Neural cell (in vitro differentiated cells): ENCODE data around the gene IQGAP1.

Experiments
- CTCF ChIP-seq: fragments of 450-650 bp; IDR thresholded peaks from 2 replicates; pipeline ENCODE4 v1.5.1; 2014; ENCODE audit warnings: antibody characterized with exemption, mild to moderate bottlenecking, moderate library complexity; ENCODE audit not compliant: poor library complexity, severe bottlenecking
- EP300 ChIP-seq: fragments of 450-650 bp; conservative IDR thresholded peaks from 2 replicates; pipeline ENCODE4 v1.6.1; 2014; ENCODE audit warnings: antibody characterized with exemption, mild to moderate bottlenecking, moderate library complexity; ENCODE audit not compliant: poor library complexity, severe bottlenecking
- EZH2 ChIP-seq: fragments of 200-600, 300-800 bp; shearing (Covaris generic), sonication (generic); IDR thresholded peaks from 2 replicates; pipeline ENCODE4 v1.6.1; 2014; ENCODE audit warnings: antibody characterized with exemption, low read length, borderline replicate concordance, mild to moderate bottlenecking; ENCODE audit not compliant: insufficient read depth, poor library complexity, severe bottlenecking
- MXI1 ChIP-seq: fragments of 450-650 bp; conservative IDR thresholded peaks from 2 replicates; pipeline ENCODE4 v1.6.1; 2014; ENCODE audit warnings: antibody characterized with exemption, mild to moderate bottlenecking; ENCODE audit not compliant: poor library complexity, severe bottlenecking
- POLR2AphosphoS5 ChIP-seq: IDR thresholded peaks from 2 replicates; pipeline ENCODE4 v1.6.1; 2012
- RAD21 ChIP-seq: fragments of 450-650 bp; conservative IDR thresholded peaks from 2 replicates; pipeline ENCODE4 v1.6.1; 2014; ENCODE audit warnings: antibody characterized with exemption, mild to moderate bottlenecking, moderate library complexity
- REST ChIP-seq: IDR thresholded peaks from 2 replicates; pipeline ENCODE4 v1.6.1; 2012; ENCODE audit warnings: borderline replicate concordance
- SMC3 ChIP-seq: fragments of 450-650 bp; conservative IDR thresholded peaks from 2 replicates; pipeline ENCODE4 v1.6.1; 2014; ENCODE audit warnings: antibody characterized with exemption, mild to moderate bottlenecking, moderate library complexity; ENCODE audit not compliant: poor library complexity
- TAF1 ChIP-seq: IDR thresholded peaks from 2 replicates; pipeline ENCODE4 v1.6.1; 2012; ENCODE audit warnings: low read depth

GRCh38 chr15:90442423-90442822 lies 54.4 kb downstream of the IQGAP1 start:
- TF ChIP-seq TAF1 (no peak), CTCF (no peak), REST (no peak), POLR2AphosphoS5 (no peak), EZH2 (no peak), EP300 (no peak), MXI1 (no peak), RAD21 (no peak), SMC3 (no peak)
